OCI-LY7 (cell line): ENCODE measurements around the gene LRRTM3. TPM values are rescaled to one million over a fixed set of nuclear protein-coding genes. Genes with fewer than 3 reads are reported as not detected.

Experiments used
- BruUV-seq: library from RNA; stranded (reverse); fragments of 400-500 nt; replicated peaks from 2 replicates; lab custom pipeline; 2021; lab: Mats Ljungman, UMichigan
- CTCF ChIA-PET: fragments of 300-600 bp; sonication (Branson Sonifier 250); formaldehyde crosslinking; loops from one replicate; lab custom pipeline; 2022; ENCODE audit warnings: antibody characterized with exemption; ENCODE audit not compliant: unreplicated experiment; lab: Charles Lee
- POLR2A ChIA-PET: fragments of 300-600 bp; sonication (Branson Sonifier 250); formaldehyde crosslinking; loops from one replicate; lab custom pipeline; 2022; ENCODE audit warnings: antibody characterized with exemption; lab: Charles Lee
- DNase-seq: peaks from one replicate; pipeline ENCODE4 v3.0.0-alpha.2; 2015; ENCODE audit warnings: low spot score
- H2AFZ ChIP-seq: fragments of 200-600 bp; sonication (generic), shearing (Covaris generic); 2 replicates; pipeline ENCODE4 v1.6.1; 2014; ENCODE audit warnings: mild to moderate bottlenecking, antibody characterized with exemption, low read length, moderate library complexity
- H3K27ac ChIP-seq: fragments of 200-600 bp; sonication (generic); 2 replicates; pipeline ENCODE4 v1.5.1; 2014; ENCODE audit warnings: mixed run types, low read depth, mild to moderate bottlenecking, moderate library complexity, low read length, inconsistent platforms; ENCODE audit not compliant: poor library complexity, severe bottlenecking
- H3K36me3 ChIP-seq: fragments of 200-600 bp; sonication (generic); 2 replicates; pipeline ENCODE4 v1.6.1; 2014; ENCODE audit warnings: mild to moderate bottlenecking, antibody characterized with exemption, low read length, moderate library complexity, mixed read lengths; ENCODE audit not compliant: insufficient read depth
- H3K4me1 ChIP-seq: fragments of 200-600 bp; sonication (generic); 2 replicates; pipeline ENCODE4 v1.5.1; 2014; ENCODE audit warnings: mild to moderate bottlenecking, low read length; ENCODE audit not compliant: insufficient read depth, poor library complexity, severe bottlenecking
- H3K4me2 ChIP-seq: fragments of 200-600 bp; sonication (generic); 2 replicates; pipeline ENCODE4 v1.6.1; 2014; ENCODE audit warnings: mild to moderate bottlenecking, low read length
- H3K4me3 ChIP-seq: fragments of 200-600 bp; sonication (generic); 2 replicates; pipeline ENCODE4 v1.5.1; 2014; ENCODE audit warnings: mild to moderate bottlenecking, low read depth, low read length; ENCODE audit not compliant: poor library complexity, severe bottlenecking
- H3K79me2 ChIP-seq: fragments of 200-600 bp; sonication (generic); 2 replicates; pipeline ENCODE4 v1.6.1; 2016; ENCODE audit warnings: low read depth, mild to moderate bottlenecking, low read length, moderate library complexity, mixed read lengths; ENCODE audit not compliant: insufficient read depth
- H3K9me2 ChIP-seq: fragments of 200-600 bp; sonication (generic); 2 replicates; pipeline ENCODE4 v1.6.1; 2016; ENCODE audit warnings: mild to moderate bottlenecking, low read length, mixed read lengths; ENCODE audit not compliant: insufficient read depth
- H3K9me3 ChIP-seq: fragments of 200-600 bp; sonication (generic); 2 replicates; pipeline ENCODE4 v1.6.1; 2014; ENCODE audit warnings: mild to moderate bottlenecking, mixed run types, low read length, mixed read lengths
- H4K20me1 ChIP-seq: fragments of 200-600 bp; sonication (generic); 2 replicates; pipeline ENCODE4 v1.6.1; 2014; ENCODE audit warnings: mild to moderate bottlenecking, antibody characterized with exemption, low read length, moderate library complexity, mixed read lengths; ENCODE audit not compliant: insufficient read depth
- EZH2phosphoT487 ChIP-seq: fragments of 200-600 bp; sonication (generic); IDR thresholded peaks from 2 replicates; pipeline ENCODE4 v1.6.1; 2018; ENCODE audit warnings: low read depth, borderline replicate concordance, mild to moderate bottlenecking, mixed run types, antibody characterized with exemption, low read length, moderate library complexity, mixed read lengths
- intact Hi-C: fragments of 100-400 bp; cut with micrococcal nuclease; formaldehyde crosslinking; loops from one replicate; pipeline ENCODE4 v1.10.0; 2022; ENCODE audit not compliant: unreplicated experiment
- total RNA-seq, 2 experiments: library from RNA; depleted of rRNA in 1 of 2; stranded (reverse); fragments of >200 nt in 1 of 2; shearing (Covaris generic) in 1 of 2; gene quantifications; 2 replicates each; pipeline ENCODE4 v1.2.3, GENCODE V29; 2014 to 2022
- TF ChIP-seq, protein P1 (sequence below): fragments of 200-600 bp; sonication (generic); conservative IDR thresholded peaks from 2 replicates; pipeline ENCODE4 v1.5.1; 2014; ENCODE audit warnings: mild to moderate bottlenecking, antibody characterized with exemption, low read length, moderate library complexity, mixed read lengths

Gene LRRTM3
- total RNA-seq, 2 experiments from 2014 or later, result not detected

GRCh38 chr10:66919248-66919647 lies 6.6 kb upstream of the LRRTM3 start:
- Histone ChIP-seq H4K20me1 (no peaks in the 10 kb centered on the region), H3K4me2 (no peak overlapping the region), H3K4me1 (no peaks in the 10 kb centered on the region), H3K9me3 (no peaks in the 10 kb centered on the region), H2AFZ (no peak overlapping the region), H3K27ac (no peak overlapping the region), H3K36me3 (no peaks in the 10 kb centered on the region), H3K9me2 (no peaks in the 10 kb centered on the region), H3K4me3 (no peak overlapping the region), H3K79me2 (no peaks in the 10 kb centered on the region)
- intact Hi-C loops, result no loop called here
- ChIA-PET CTCF (no interaction called here), POLR2A (no interaction called here)
- no TSS peak for BruUV-seq
- no peak for TF ChIP-seq EZH2phosphoT487
- TF ChIP-seq, protein P1, sequence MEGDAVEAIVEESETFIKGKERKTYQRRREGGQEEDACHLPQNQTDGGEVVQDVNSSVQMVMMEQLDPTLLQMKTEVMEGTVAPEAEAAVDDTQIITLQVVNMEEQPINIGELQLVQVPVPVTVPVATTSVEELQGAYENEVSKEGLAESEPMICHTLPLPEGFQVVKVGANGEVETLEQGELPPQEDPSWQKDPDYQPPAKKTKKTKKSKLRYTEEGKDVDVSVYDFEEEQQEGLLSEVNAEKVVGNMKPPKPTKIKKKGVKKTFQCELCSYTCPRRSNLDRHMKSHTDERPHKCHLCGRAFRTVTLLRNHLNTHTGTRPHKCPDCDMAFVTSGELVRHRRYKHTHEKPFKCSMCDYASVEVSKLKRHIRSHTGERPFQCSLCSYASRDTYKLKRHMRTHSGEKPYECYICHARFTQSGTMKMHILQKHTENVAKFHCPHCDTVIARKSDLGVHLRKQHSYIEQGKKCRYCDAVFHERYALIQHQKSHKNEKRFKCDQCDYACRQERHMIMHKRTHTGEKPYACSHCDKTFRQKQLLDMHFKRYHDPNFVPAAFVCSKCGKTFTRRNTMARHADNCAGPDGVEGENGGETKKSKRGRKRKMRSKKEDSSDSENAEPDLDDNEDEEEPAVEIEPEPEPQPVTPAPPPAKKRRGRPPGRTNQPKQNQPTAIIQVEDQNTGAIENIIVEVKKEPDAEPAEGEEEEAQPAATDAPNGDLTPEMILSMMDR, result no peak
- no peak for DNase-seq

GRCh38 chr10:66924674-66925345 lies 1.0 kb upstream of the LRRTM3 start:
- intact Hi-C loops, result no loop called here
- Histone ChIP-seq H3K9me3 (no peaks in the 10 kb centered on the region), H3K36me3 (no peaks in the 10 kb centered on the region), H2AFZ (no peak overlapping the region), H3K9me2 (no peaks in the 10 kb centered on the region), H3K27ac (no peak overlapping the region), H4K20me1 (no peaks in the 10 kb centered on the region), H3K4me2 (no peak overlapping the region), H3K4me1 (no peaks in the 10 kb centered on the region), H3K4me3 (no peak overlapping the region), H3K79me2 (no peaks in the 10 kb centered on the region)
- BruUV-seq, result no TSS peak
- no peak for DNase-seq
- ChIA-PET CTCF (no interaction called here), POLR2A (interaction anchor here (1.1 to 1.3 kb wide), 3 partner anchors 10 to 161 kb away, joined by 3 to 5 read pairs (median 3); no protein-coding TSS in a partner anchor)
- TF ChIP-seq, protein P1, result no peak
- no peak for TF ChIP-seq EZH2phosphoT487

- POLR2A ChIA-PET, result interaction anchor here (0.6 to 1.3 kb wide), 4 partner anchors 9 to 161 kb away, joined by 3 to 5 read pairs (median 3); no protein-coding TSS in a partner anchor
- no peak overlapping the region for H3K4me3 ChIP-seq
- H3K9me3 ChIP-seq, result no peaks in the 10 kb centered on the region
- no peaks in the 10 kb centered on the region for H4K20me1 ChIP-seq
- H3K9me2 ChIP-seq, result no peaks in the 10 kb centered on the region
- H3K36me3 ChIP-seq, result no peaks in the 10 kb centered on the region
- intact Hi-C loops, result no loop called here
- no peak overlapping the region for H2AFZ ChIP-seq
- H3K4me2 ChIP-seq, result no peak overlapping the region
- TF ChIP-seq, protein P1, result no peak
- no peak for TF ChIP-seq EZH2phosphoT487
- no TSS peak for BruUV-seq
- no peaks in the 10 kb centered on the region for H3K79me2 ChIP-seq
- DNase-seq, result no peak
- H3K4me1 ChIP-seq, result no peaks in the 10 kb centered on the region
- H3K27ac ChIP-seq, result no peak overlapping the region
- CTCF ChIA-PET, result no interaction called here
Measured at GRCh38 chr10:66925373-66925772, 463 bp upstream of the LRRTM3 start.
